Measurements from ENCODE around the gene RPL29.

- no peak for TF ChIP-seq EZH2 (IDR thresholded peaks at IDR 0.05; ENCODE audit: borderline replicate concordance, low read length)
- TF ChIP-seq CTCF (conservative IDR thresholded peaks at IDR 0.05 in 1 of 2, IDR thresholded peaks at IDR 0.05 in 1 of 2; ENCODE audit: extremely low read depth in 1 of 2, insufficient read depth in 1 of 2, low read depth in 1 of 2, low read length in 2 of 2): no peak
Measured at GRCh38 chr3:51980253-51980652, 15.4 kb downstream of the RPL29 start.
